ENCODE data around the gene DMRT3. TPM values are rescaled to one million over a fixed set of nuclear protein-coding genes. Genes with fewer than 3 reads are reported as not detected.

DMRT3 gene
- total RNA-seq, 1 donor from 2014 or later = not detected

GRCh38 chr9:965497-965896, 11.0 kb upstream of the DMRT3 start:
- peaks cover 6% of the 10 kb centered on the region for H3K36me3 Mint-ChIP-seq (ENCODE audit: low read depth)
- peaks cover 7% of the 10 kb centered on the region for H3K9me3 Mint-ChIP-seq
- no peak for DNase-seq
- H3K4me1 Mint-ChIP-seq = peaks cover 5% of the 10 kb centered on the region
- H3K27ac Mint-ChIP-seq = no peak overlapping the region
- no peak overlapping the region for H3K4me3 Mint-ChIP-seq
- intact Hi-C loops (cut with micrococcal nuclease) = loop anchor here (5.0 kb wide), 1 partner anchor 73 kb away; no protein-coding TSS in a partner anchor
- H3K27me3 Mint-ChIP-seq = peaks cover 75% of the 10 kb centered on the region

GRCh38 chr9:966870-967269, 9.6 kb upstream of the DMRT3 start:
- Mint-ChIP-seq H3K27ac (no peak overlapping the region), H3K4me3 (no peak overlapping the region), H3K36me3 (ENCODE audit: low read depth) (peaks cover 6% of the 10 kb centered on the region), H3K9me3 (peaks cover 8% of the 10 kb centered on the region), H3K27me3 (peaks cover 74% of the 10 kb centered on the region), H3K4me1 (peaks cover 5% of the 10 kb centered on the region)
- intact Hi-C loops (cut with micrococcal nuclease) = loop anchor here (5.0 kb wide), 1 partner anchor 75 kb away; no protein-coding TSS in a partner anchor
- no peak for DNase-seq

GRCh38 chr9:967436-967835, 9.0 kb upstream of the DMRT3 start:
- intact Hi-C loops (cut with micrococcal nuclease) = loop anchor here (5.0 kb wide), 1 partner anchor 75 kb away; no protein-coding TSS in a partner anchor
- Mint-ChIP-seq H3K27ac (no peak overlapping the region), H3K4me3 (no peak overlapping the region), H3K36me3 (ENCODE audit: low read depth) (peaks cover 6% of the 10 kb centered on the region), H3K4me1 (peaks cover 5% of the 10 kb centered on the region), H3K27me3 (peaks cover 74% of the 10 kb centered on the region), H3K9me3 (peaks cover 8% of the 10 kb centered on the region)
- no peak for DNase-seq

- H3K4me3 Mint-ChIP-seq = no peak overlapping the region
- peaks cover 75% of the 10 kb centered on the region for H3K27me3 Mint-ChIP-seq
- intact Hi-C loops (cut with micrococcal nuclease) = loop anchor here (2.0 to 5.0 kb wide), 2 partner anchors 76 to 125 kb away; no protein-coding TSS in a partner anchor
- peaks cover 6% of the 10 kb centered on the region for H3K36me3 Mint-ChIP-seq (ENCODE audit: low read depth)
- no peak overlapping the region for H3K27ac Mint-ChIP-seq
- peaks cover 8% of the 10 kb centered on the region for H3K9me3 Mint-ChIP-seq
- no peak for DNase-seq
- H3K4me1 Mint-ChIP-seq = peaks cover 5% of the 10 kb centered on the region
Measured at GRCh38 chr9:967903-968641, 8.4 kb upstream of the DMRT3 start.

GRCh38 chr9:969310-970150, 6.9 kb upstream of the DMRT3 start:
- Mint-ChIP-seq H3K27ac (peak overlapping the region; percentile 20), H3K27me3 (peaks cover 81% of the 10 kb centered on the region), H3K9me3 (peaks cover 8% of the 10 kb centered on the region), H3K4me1 (peaks cover 7% of the 10 kb centered on the region), H3K4me3 (no peak overlapping the region), H3K36me3 (ENCODE audit: low read depth) (peaks cover 6% of the 10 kb centered on the region)
- no peak for DNase-seq
- intact Hi-C loops (cut with micrococcal nuclease) = loop anchor here (2.0 to 5.0 kb wide), 2 partner anchors 77 to 127 kb away; no protein-coding TSS in a partner anchor

GRCh38 chr9:970151-970996, 6.1 kb upstream of the DMRT3 start:
- Mint-ChIP-seq H3K9me3 (peaks cover 10% of the 10 kb centered on the region), H3K36me3 (ENCODE audit: low read depth) (peaks cover 6% of the 10 kb centered on the region), H3K4me1 (peaks cover 7% of the 10 kb centered on the region), H3K27me3 (peaks cover 82% of the 10 kb centered on the region), H3K4me3 (no peak overlapping the region), H3K27ac (peak overlapping the region; percentile 58)
- no peak for DNase-seq
- intact Hi-C loops (cut with micrococcal nuclease) = no loop called here

- intact Hi-C loops (cut with micrococcal nuclease) = no loop called here
- peaks cover 6% of the 10 kb centered on the region for H3K36me3 Mint-ChIP-seq (ENCODE audit: low read depth)
- H3K4me3 Mint-ChIP-seq = peak overlapping the region; percentile 19
- peaks cover 76% of the 10 kb centered on the region for H3K27me3 Mint-ChIP-seq
- H3K9me3 Mint-ChIP-seq = peaks cover 11% of the 10 kb centered on the region
- peaks cover 7% of the 10 kb centered on the region for H3K4me1 Mint-ChIP-seq
- H3K27ac Mint-ChIP-seq = no peak overlapping the region
- peak; percentile 61 for DNase-seq
Measured at GRCh38 chr9:971901-972500, 4.5 kb upstream of the DMRT3 start.

GRCh38 chr9:972501-973294, 3.8 kb upstream of the DMRT3 start:
- Mint-ChIP-seq H3K9me3 (peaks cover 11% of the 10 kb centered on the region), H3K27ac (no peak overlapping the region), H3K27me3 (peaks cover 74% of the 10 kb centered on the region), H3K36me3 (ENCODE audit: low read depth) (peaks cover 6% of the 10 kb centered on the region), H3K4me3 (peak overlapping the region; percentile 19), H3K4me1 (peaks cover 7% of the 10 kb centered on the region)
- peak; percentile 60 for DNase-seq
- intact Hi-C loops (cut with micrococcal nuclease) = no loop called here

- DNase-seq = no peak
- H3K4me3 Mint-ChIP-seq = no peak overlapping the region
- no peak overlapping the region for H3K27ac Mint-ChIP-seq
- peaks cover 74% of the 10 kb centered on the region for H3K27me3 Mint-ChIP-seq
- intact Hi-C loops (cut with micrococcal nuclease) = no loop called here
- peaks cover 5% of the 10 kb centered on the region for H3K4me1 Mint-ChIP-seq
- peaks cover 11% of the 10 kb centered on the region for H3K9me3 Mint-ChIP-seq
- H3K36me3 Mint-ChIP-seq (ENCODE audit: low read depth) = peaks cover 6% of the 10 kb centered on the region
Measured at GRCh38 chr9:973295-973834, 3.1 kb upstream of the DMRT3 start.

GRCh38 chr9:974031-974995, 2.1 kb upstream of the DMRT3 start:
- H3K4me3 Mint-ChIP-seq = no peak overlapping the region
- H3K27ac Mint-ChIP-seq = no peak overlapping the region
- intact Hi-C loops (cut with micrococcal nuclease) = loop anchor here (1.0 kb wide), 1 partner anchor 74 kb away; no protein-coding TSS in a partner anchor
- H3K27me3 Mint-ChIP-seq = peaks cover 76% of the 10 kb centered on the region
- H3K4me1 Mint-ChIP-seq = peaks cover 3% of the 10 kb centered on the region
- H3K9me3 Mint-ChIP-seq = peaks cover 8% of the 10 kb centered on the region
- H3K36me3 Mint-ChIP-seq (ENCODE audit: low read depth) = peaks cover 4% of the 10 kb centered on the region
- DNase-seq = no peak

GRCh38 chr9:974996-975739, 1.3 kb upstream of the DMRT3 start:
- Mint-ChIP-seq H3K9me3 (peaks cover 10% of the 10 kb centered on the region), H3K36me3 (ENCODE audit: low read depth) (peaks cover 3% of the 10 kb centered on the region), H3K4me3 (no peak overlapping the region), H3K27me3 (peaks cover 79% of the 10 kb centered on the region), H3K27ac (peak overlapping the region; percentile 11), H3K4me1 (peaks cover 3% of the 10 kb centered on the region)
- no peak for DNase-seq
- intact Hi-C loops (cut with micrococcal nuclease) = loop anchor here (1.0 kb wide), 1 partner anchor 73 kb away; no protein-coding TSS in a partner anchor
